CD4-positive, alpha-beta T cell treated with Interleukin-15 for 1 hour (primary cell): Measurements from ENCODE around the gene ARPC4.

Experiments used
- DNase-seq: peaks from one replicate; pipeline ENCODE4 v3.0.0-alpha.2; 2020

ARPC4 gene

DNA sequence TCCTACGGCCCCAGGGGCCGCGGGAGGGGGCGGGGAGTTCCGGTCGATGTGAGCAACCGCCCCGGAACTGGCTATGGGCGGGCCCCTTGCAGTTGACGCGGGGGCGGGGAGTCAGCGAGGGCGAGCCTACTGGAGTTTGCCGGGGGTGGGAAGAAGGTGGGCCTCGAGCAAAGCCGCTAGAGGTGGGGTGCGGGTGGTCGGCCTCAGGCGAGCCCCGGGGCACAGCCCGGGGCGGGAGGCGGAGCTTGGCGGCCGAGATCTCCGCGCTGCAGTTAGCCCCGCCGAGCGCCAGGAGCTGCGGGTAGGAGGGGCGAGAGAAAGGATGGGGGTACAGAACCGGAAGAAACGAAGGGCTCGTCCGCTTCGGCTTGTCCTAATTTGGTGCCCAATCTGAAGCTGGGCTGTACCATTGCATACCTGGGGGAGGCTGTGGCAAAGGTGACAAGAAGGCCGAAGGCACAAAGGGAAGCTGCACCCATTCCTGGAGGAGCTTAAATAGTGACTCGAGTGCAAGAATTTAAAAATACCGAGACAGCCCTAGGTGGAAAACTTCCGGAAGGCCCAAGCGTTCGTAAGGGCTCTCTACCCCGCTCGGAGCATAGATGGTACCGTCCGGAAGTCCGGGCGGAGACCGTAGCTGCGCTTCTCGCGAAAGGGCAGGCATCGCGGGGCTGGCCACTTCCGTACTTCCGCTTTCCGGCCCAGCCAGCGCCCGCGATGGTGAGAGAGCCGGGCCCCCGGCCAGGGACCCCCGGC is at the start of gene ARPC4, which contains the start of gene TADA3:
TSS of gene ARPC4 (plus strand) at position 678 of the 756 bp plus-strand sequence. CDS start at position 718, 40 bp downstream.
TSS of gene TADA3 (minus strand) at position 69 of the 756 bp plus-strand sequence. CDS start 1,007 bp downstream, outside the sequence.
- DNase-seq = peak; percentile 93

- no peak for DNase-seq
Measured at GRCh38 chr3:9743548-9743947, 49.3 kb upstream of the ARPC4 start.

DNA sequence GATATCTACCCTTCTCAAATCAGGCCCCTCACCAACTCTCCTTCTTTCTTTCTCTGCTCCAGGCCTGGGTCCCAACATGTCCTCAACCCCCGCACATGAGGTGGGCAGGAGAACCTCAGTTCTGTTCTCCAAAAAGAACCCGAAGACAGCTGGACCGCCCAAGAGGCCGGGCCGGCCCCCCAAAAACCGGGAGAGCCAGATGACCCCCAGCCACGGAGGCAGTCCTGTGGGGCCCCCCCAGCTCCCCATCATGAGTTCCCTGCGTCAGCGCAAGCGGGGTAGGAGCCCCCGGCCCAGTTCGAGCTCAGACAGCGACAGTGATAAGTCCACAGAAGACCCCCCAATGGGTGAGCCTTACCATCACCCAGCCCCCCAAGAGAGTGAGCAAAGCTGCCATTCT is 48.7 kb upstream of the ARPC4 start:
- no peak for DNase-seq

DNA sequence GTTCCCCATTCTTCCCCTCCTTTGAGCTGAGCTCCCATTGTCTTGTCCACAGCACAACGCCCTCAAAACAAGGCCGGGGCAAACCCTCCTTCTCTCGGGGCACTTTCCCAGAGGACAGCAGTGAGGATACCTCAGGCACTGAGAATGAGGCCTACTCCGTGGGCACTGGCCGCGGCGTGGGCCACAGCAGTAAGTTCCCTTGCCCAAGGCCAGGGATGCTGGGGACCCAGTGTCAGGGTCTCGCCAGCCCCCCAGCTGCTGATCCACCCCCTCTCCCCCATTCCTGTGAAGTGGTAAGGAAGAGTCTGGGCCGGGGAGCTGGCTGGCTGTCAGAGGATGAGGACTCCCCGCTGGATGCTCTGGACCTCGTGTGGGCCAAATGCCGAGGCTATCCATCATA is 47.4 kb upstream of the ARPC4 start:
- DNase-seq = no peak

DNA sequence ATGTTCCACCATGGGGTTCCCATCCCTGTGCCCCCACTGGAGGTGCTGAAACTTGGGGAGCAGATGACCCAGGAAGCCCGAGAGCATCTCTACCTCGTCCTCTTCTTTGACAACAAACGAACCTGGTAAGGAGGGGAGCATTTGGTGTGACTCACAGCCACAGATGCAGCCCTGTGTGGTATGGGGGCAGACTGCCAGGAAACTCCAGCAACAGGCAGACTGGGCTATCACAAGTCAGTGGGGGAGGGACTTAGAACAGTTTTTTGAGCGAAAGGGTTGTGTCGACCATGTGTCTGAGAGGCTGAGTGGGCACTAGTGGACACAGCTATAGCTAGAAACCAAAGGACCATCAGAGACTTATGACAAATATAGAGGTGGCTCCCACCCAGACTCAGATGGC is 46.6 kb upstream of the ARPC4 start:
- DNase-seq = no peak

GRCh38 chr3:9747267-9747666 is 45.6 kb upstream of the ARPC4 start:
- DNase-seq = no peak

- DNase-seq = no peak
Measured at GRCh38 chr3:9748031-9748430, 44.9 kb upstream of the ARPC4 start.

DNA sequence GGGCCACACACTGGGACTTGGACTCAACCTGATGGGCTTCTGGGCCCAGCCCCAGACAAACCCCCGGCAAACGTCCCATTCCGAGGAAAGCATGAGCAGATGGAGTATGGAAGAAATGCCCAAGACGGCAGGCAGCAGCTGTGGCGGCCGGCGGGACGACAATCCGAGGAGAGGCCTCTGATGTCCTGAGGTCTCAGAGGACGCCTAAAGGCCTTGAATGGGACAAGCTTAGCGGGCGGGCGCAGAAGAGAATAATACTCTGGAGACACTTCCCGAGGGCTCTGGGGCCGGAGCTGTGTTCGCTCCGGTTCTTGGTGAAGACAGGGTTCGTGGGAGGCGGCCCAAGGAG is 43.6 kb upstream of the ARPC4 start:
- no peak for DNase-seq

GRCh38 chr3:9749645-9750555 is 43.0 kb upstream of the ARPC4 start, which contains the start of gene OGG1:
Gene OGG1 (plus strand): TSS chr3:9749952. CDS start chr3:9750287, 335 bp downstream.
- DNase-seq = peak; percentile 97

GRCh38 chr3:9750556-9751411 is 42.1 kb upstream of the ARPC4 start:
- DNase-seq = no peak

DNA sequence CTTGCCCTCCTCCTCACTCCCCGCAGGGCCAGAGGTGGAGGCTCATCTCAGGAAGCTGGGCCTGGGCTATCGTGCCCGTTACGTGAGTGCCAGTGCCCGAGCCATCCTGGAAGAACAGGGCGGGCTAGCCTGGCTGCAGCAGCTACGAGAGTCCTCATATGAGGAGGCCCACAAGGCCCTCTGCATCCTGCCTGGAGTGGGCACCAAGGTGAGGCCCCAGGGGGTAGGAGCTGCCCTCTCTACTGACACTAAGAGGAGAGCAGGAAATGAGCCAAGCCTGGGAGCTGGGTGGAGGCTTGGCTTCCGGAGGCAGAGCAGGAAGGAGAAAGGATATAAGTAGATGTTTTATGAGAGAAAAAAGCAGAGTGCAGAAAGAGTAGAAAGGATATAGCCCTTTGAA is 38.2 kb upstream of the ARPC4 start:
- no peak for DNase-seq

- no peak for DNase-seq
Measured at GRCh38 chr3:9757427-9757826, 35.5 kb upstream of the ARPC4 start.

DNA sequence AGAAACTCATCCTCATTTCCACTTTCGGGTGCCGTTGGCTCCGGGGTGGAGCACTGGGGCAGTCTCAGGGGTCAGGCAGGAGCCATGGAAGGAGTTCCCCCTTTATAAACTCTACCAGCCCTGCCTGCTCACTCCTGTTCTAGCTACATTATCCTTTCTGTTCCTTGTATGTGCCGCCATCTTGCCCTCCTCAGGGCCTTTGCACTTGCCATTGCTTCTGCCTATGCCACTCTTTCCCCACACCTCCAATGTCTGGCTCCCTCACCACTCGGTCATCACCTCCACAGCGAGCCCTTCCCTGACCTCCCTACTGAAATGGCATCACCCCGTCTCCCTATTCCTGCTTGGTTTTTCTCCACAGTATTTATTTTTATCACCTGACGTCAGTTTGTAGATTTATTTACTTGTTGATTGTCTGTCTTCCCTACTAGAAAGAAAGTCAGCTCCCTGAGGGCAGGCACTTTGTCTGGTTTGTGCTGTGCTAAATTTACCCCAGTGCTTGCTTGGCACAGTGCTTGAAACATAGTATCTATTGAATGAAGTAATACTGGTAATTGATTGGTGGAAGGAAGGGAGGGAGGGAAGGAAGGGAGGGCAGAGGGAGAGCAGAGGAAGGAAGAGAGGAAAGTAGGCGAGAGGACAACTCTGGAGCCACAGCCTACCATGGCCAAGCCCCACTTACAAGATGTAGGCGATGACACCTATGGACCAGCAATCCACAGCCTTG is 31.9 kb upstream of the ARPC4 start:
- no peak for DNase-seq

GRCh38 chr3:9761919-9762318 is 31.0 kb upstream of the ARPC4 start:
- DNase-seq = no peak

DNA sequence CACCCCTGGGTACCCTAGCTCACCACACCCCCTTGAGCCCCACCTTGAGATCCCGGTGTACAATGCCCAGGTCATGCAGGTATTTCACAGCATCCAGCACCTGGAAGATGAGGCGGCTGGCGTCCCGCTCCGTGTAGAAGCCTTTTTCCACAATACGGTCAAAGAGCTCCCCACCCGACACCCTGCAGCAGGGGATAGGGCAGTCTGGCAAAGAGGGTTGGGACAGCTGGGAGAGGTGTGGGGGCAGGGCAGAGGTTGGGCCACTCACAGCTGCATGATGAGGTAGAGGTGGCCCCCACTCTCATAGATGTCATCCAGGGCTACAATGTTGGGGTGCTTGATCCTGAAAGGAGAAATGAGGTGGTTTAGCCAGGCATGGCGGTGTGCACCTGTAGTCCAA is 30.0 kb upstream of the ARPC4 start:
- DNase-seq = no peak

GRCh38 chr3:9765865-9766264 is 27.0 kb upstream of the ARPC4 start:
- no peak for DNase-seq

GRCh38 chr3:9767418-9767817 is 25.5 kb upstream of the ARPC4 start:
- peak; percentile 32 for DNase-seq

GRCh38 chr3:9768141-9768775 is 24.6 kb upstream of the ARPC4 start:
- no peak for DNase-seq

GRCh38 chr3:9769012-9769411 is 23.9 kb upstream of the ARPC4 start:
- no peak for DNase-seq

GRCh38 chr3:9769426-9770275 is 23.2 kb upstream of the ARPC4 start, which contains the start of gene CAMK1:
Gene CAMK1 (minus strand): TSS chr3:9769947. CDS start chr3:9767749, 2,198 bp downstream.
- peak; percentile 53 for DNase-seq
